ENCODE measurements around the gene MYH9.

DNA sequence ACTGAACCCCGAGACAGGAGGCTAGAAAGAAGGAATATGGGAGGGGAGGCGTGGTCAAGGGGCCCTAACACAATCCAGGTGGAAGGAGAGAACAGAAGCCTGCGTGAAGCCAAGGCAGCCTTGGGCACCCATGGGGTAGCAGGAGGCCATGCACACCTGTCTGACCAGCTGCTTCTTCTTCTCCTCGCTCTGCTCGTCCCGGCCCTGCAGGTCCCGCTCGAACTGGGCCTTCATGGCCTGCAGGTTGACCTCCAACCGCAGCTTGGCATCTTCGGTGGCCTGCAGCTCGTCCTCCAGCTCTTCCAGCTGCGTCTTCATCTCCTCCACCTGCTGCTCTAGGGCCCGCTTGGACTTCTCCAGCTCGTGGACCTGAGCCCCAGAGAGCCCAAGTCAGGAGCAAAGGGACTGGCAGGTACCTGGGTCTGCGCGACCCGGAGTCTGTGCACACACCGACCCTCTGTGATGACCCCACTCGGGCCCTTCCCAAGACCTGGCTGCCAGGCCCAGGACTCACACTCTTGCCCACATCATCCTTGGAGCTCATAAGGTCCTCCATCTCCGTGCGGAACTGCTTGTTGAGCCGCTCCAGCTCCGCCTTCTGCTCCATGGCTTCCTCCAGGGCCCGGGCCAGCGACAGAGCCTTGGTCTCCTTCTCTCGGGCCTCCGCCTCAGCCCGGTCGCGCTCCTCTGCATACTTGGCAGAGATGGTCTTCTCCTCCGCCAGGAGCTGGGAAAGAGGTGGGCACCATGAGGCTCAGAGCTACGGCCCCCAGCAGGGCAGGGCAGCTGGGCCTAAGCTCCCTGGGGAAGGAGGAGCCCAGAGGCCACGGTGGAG is 99.0 kb downstream of the MYH9 start:
- no peak for TF ChIP-seq POLR2A (IDR thresholded peaks at IDR 0.05)
- TF ChIP-seq, protein P1, sequence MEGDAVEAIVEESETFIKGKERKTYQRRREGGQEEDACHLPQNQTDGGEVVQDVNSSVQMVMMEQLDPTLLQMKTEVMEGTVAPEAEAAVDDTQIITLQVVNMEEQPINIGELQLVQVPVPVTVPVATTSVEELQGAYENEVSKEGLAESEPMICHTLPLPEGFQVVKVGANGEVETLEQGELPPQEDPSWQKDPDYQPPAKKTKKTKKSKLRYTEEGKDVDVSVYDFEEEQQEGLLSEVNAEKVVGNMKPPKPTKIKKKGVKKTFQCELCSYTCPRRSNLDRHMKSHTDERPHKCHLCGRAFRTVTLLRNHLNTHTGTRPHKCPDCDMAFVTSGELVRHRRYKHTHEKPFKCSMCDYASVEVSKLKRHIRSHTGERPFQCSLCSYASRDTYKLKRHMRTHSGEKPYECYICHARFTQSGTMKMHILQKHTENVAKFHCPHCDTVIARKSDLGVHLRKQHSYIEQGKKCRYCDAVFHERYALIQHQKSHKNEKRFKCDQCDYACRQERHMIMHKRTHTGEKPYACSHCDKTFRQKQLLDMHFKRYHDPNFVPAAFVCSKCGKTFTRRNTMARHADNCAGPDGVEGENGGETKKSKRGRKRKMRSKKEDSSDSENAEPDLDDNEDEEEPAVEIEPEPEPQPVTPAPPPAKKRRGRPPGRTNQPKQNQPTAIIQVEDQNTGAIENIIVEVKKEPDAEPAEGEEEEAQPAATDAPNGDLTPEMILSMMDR (IDR thresholded peaks at IDR 0.05), result no peak
